Peyer's patch (tissue), 4 donors: ENCODE measurements around the gene CSNK1A1L.

Experiments used
- CTCF ChIP-seq, 6 experiments: fragments of 450-650 bp in 4 of 6; fragments of 200-600 bp in 2 of 6; sonication (generic) in 1 of 6; IDR thresholded peaks; one replicate each; pipeline ENCODE4 v1.5.1; 2017 to 2019; ENCODE audit warnings: antibody characterized with exemption in 6 of 6, mild to moderate bottlenecking in 3 of 6, moderate library complexity in 1 of 6
- POLR2A ChIP-seq, 2 donors: fragments of 450-650 bp; IDR thresholded peaks; one replicate each; pipeline ENCODE4 v1.5.1; 2017; ENCODE audit warnings: antibody characterized with exemption in 2 of 2, mild to moderate bottlenecking in 2 of 2, moderate library complexity in 2 of 2

GRCh38 chr13:37106642-37107041 lies 1.2 kb upstream of the CSNK1A1L start:
- TF ChIP-seq CTCF (IDR thresholded peaks at IDR 0.05) (no peak), POLR2A (IDR thresholded peaks at IDR 0.05) (no peak)
